ENCODE measurements around the gene SLC38A8.

SLC38A8 gene

GRCh38 chr16:84040823-84041820 lies 1.5 kb downstream of the SLC38A8 start:
- ChIA-PET CTCF (interaction anchor here (0.6 to 2.8 kb wide), 4 partner anchors 22 to 83 kb away, joined by 3 to 13 read pairs (median 6); no protein-coding TSS in a partner anchor), POLR2A (no interaction called here)
- no peak for TF ChIP-seq CTCF (IDR thresholded peaks at IDR 0.05; ENCODE audit: control extremely low read depth, extremely low read depth, low read depth, missing control alignments)
- no peak for DNase-seq (ENCODE audit: extremely low spot score)

GRCh38 chr16:84040226-84040822 lies 2.3 kb downstream of the SLC38A8 start:
- ChIA-PET POLR2A (no interaction called here), CTCF (interaction anchor here (0.6 to 2.8 kb wide), 3 partner anchors 22 to 83 kb away, joined by 3 to 13 read pairs (median 3); no protein-coding TSS in a partner anchor)
- no peak for DNase-seq (ENCODE audit: extremely low spot score)
- TF ChIP-seq CTCF (IDR thresholded peaks at IDR 0.05; ENCODE audit: control extremely low read depth, extremely low read depth, low read depth, missing control alignments) = no peak

- ChIA-PET POLR2A (no interaction called here), CTCF (interaction anchor here (2.8 kb wide), 1 partner anchor 23 kb away, joined by 13 read pairs; no protein-coding TSS in a partner anchor)
- no peak for TF ChIP-seq CTCF (IDR thresholded peaks at IDR 0.05; ENCODE audit: control extremely low read depth, extremely low read depth, low read depth, missing control alignments)
- no peak for DNase-seq (ENCODE audit: extremely low spot score)
Observed at GRCh38 chr16:84039696-84040095, 2.9 kb downstream of the SLC38A8 start.

- ChIA-PET CTCF (no interaction called here), POLR2A (no interaction called here)
- no peak for TF ChIP-seq CTCF (IDR thresholded peaks at IDR 0.05; ENCODE audit: control extremely low read depth, extremely low read depth, low read depth, missing control alignments)
- no peak for DNase-seq (ENCODE audit: extremely low spot score)
Observed at GRCh38 chr16:84038469-84038868, 4.1 kb downstream of the SLC38A8 start.

- ChIA-PET CTCF (no interaction called here), POLR2A (interaction anchor here (0.6 kb wide), 1 partner anchor 1103 kb away, joined by 3 read pairs; no protein-coding TSS in a partner anchor)
- DNase-seq (ENCODE audit: extremely low spot score) = no peak
- no peak for TF ChIP-seq CTCF (IDR thresholded peaks at IDR 0.05; ENCODE audit: control extremely low read depth, extremely low read depth, low read depth, missing control alignments)
Observed at GRCh38 chr16:84036982-84037425, 5.6 kb downstream of the SLC38A8 start.

GRCh38 chr16:84036131-84036530 lies 6.5 kb downstream of the SLC38A8 start:
- no peak for TF ChIP-seq CTCF (IDR thresholded peaks at IDR 0.05; ENCODE audit: control extremely low read depth, extremely low read depth, low read depth, missing control alignments)
- no peak for DNase-seq (ENCODE audit: extremely low spot score)
- ChIA-PET CTCF (interaction anchor here (0.8 kb wide), 1 partner anchor 27 kb away, joined by 3 read pairs; no protein-coding TSS in a partner anchor), POLR2A (no interaction called here)
